GM04503 (cell line): ENCODE data around the gene FASN.

Source experiments
- DNase-seq: peaks from one replicate; pipeline ENCODE4 v3.0.0-alpha.2; 2012; ENCODE audit warnings: low read depth

The FASN gene

DNA sequence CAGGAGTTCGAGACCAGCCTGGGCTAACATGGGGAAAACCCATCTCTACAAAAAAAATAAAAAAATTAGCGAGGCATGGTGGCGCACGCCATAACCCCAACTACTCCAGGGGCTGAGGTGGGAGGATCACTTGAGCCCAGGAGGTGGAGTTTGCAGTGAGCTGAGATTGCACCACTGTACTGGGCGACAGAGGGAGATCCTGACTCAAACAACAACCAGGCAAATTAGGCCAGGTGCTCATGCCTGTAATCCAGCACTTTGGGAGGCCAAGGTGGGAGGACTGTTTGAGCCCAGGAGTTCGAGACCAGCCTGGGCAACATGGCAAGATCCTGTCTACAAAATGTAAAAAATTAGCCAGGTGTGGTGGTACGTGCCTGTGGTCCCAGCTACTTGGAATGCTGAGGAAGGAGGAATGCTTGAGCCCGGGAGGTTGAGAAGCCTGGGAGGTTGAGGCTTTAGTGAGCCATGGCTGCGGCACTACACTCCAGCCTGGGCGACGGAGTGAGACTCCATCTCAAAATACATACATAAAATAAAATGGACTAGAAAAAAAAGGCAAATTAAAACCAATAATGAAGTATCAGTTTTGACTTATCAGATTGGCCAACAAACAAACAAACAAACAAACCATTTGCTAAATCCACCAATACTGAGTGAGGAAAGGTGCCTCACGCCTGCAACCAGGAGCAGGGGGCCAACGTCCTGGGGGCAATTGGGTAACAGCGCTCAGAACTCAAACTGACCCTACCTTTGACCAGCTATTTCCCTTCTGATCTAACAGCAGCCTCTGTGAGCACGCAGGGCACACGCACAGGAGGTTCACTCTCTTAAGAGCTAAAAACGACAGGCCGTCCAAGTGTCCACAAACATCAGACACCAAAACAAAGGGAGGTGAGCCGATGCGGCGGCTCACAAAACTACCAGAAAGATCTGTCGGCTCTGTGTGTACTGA, 19.4 kb upstream of the FASN start:
- DNase-seq: no peak

DNA sequence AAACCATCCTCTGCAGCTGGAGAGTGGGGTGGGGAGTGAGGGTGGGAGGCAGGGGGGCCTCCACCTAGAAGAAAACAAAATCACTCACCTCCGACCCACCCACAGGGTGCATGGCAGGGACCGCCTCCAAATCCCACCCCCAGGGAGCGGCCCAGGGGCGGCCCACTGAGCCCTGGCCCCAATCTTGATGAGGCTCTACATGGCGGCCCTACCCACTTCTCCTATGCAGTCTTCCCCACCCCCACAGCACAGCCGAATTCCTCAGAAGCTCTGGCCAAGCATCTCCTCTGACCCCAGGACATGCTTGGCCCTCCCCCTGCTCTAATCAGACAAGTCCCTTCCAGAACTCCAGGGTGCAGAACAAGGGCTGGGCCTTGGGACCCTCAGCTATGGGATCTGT, 18.2 kb upstream of the FASN start:
- DNase-seq: no peak

DNA sequence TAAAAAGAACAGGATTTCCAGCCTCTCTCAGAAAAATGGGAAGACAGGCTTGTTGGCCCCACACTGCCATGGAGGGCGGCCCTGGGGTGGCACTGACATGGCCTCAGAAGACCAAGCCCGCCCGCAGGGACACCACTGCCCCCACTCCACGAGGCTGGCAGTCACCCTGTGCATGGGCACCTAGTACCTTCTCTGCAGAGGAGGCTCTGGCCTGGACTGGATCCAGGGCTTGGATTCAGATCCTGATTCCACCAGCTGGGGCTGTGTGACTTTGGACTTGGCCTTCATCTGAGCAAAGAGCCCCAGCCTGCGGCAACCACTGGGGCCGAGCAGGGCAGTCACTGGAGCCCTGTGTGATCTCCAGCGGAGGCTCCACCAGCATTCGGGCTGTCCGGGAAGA, 16.8 kb upstream of the FASN start:
- no peak for DNase-seq

DNA sequence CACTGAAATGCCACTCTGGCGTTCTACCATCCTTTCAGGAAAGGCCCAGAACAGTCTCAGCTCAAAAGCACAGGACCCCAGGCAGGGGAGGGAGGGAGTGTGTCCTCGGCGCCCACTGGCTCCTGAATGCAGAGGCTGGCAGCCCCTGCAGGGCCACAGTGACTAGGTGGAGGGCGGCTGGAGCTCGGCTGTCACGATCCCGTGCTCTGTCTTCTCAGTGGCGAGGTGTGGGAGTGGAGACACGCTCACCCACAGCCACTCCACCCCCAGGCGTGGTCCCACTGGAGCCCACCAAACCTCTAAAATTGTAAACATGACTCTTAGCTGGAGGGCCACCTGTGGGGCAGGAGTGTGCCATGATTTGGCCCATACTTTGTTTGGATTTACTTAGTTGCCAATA, 16.4 kb upstream of the FASN start:
- no peak for DNase-seq

DNA sequence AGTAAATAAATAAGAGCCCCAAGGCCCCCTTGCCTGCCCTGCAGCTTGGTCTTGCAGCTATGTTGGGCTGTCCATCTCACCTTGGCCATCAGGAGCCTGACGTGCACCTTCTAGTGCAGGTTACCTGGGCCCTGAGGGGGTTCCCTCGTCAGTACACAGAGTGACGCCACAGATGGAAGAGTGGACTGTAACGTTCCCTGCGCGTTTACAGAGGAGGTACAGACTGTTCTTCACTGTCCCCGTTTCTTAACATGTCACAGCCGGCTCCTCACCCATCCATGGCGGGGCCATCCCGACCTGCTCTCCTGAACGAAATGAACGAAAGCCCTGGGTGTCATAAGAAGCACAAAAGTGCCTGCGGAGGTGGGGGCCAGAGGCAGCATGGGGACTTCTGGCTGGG, 15.9 kb upstream of the FASN start:
- no peak for DNase-seq

DNA sequence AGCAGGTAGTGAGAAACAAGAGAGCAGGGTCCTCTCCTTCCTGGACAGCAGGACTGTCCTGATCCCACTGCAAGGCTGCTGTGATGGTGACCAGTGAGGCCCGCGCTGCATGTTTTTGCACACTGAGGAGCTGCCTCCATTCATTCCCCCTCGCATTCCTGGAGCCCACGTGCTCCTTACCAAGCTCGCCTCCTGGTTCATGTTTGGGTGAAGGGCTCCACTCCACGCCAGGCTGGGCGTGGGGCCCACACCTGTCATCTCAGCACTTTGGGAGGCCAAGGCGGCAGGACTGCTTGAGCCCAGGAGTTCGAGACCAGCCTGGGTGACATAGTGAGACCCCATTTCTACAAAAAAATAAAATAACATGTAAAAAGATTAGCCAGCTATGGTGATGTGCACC, 15.4 kb upstream of the FASN start:
- no peak for DNase-seq

DNA sequence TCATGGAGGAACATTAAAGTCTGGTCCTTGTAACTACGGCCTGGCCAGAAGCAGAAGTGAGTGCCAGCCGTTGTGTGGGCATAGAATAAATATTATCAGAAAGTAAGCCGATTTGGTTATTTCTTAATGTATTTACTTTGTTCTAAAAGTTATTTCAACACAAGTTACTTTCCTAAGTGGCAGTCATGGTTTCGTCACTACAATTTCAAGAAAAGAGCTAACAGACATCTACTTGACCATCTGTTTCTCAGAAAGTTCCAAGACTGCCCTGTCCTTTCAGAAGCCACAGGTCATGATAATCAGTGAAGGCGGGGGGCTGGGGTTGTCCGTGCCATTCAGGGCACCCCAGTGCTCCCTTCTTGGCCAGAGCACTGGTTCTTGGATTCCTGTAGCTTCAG, 14.9 kb upstream of the FASN start:
- no peak for DNase-seq

DNA sequence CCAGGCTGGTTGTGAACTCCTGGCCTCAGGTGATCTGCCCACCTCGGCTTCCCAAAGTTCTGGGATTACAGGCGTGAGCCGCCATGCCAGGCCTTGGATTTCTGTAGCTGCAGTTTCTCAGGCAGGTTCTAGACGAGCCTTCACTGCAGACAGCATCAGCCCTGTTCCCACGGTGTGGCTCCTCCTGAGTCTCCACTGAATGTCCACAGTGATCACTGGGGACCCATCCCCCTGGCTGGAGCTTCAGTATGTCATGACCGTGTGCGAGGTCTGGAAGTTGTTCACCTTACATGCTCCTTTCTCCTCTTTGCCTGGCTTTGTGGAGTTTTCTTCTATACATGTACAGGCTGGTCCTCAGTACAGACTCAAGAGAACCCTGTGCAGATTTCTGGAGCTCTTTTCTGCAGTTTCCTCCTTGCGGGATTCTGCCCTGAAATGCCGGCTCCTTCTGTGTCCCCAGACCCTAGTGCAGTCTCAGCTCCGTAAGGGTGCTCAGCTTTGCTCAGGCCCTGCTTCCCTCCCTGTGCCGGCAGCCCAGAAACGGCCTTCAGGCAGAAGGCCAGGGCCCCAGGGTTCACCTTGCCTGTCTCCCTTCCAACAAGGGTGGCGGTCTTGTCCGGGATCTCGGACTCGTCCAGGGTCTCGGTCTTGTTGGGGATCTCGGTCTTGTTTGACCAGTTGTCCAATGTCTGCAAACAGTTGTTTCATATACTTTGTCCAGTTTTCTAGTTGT, 14.3 kb upstream of the FASN start:
- DNase-seq: no peak

DNA sequence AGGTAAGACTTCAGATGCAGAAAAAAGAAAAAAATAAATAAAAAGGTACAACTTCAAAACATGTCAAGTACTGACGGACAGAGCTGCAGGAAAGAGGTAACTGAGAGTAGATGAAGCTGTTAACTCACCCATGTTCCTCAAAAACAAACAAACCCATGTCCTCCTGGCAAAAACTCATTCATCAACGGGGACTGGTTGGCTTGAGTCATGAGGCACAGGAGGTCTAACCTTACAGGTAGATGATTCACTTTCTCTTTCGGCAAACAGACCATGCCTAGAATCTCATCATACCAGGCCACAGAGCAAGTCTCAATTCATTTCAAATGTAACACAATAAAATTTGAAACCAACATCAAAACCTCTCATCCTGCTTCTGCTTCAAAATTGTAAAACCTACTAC, 12.3 kb upstream of the FASN start:
- DNase-seq: no peak

DNA sequence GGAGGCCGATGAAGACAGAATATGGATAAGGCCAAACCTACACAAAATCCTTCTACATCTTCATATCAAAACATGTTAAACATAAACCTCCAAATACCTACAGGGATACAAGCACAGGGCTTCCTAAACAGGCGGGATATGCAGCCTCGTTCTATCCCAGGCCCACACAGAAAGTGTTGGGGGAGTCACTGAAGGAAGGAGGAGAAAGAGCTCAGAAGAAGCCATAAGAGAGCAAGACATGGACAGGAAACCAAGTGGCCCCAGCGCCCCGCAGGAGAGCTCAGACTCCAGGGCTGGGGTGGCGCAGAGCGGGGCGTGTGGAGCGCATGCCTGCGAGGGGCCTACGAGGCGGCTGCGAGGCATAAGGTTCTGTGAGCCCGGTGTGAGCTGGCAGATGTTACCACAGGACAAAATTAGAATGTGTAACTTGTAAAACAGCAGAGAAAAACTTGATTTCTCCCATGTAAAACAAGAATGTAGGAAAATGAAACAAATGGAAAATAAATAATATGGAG, 11.0 kb upstream of the FASN start:
- no peak for DNase-seq

DNA sequence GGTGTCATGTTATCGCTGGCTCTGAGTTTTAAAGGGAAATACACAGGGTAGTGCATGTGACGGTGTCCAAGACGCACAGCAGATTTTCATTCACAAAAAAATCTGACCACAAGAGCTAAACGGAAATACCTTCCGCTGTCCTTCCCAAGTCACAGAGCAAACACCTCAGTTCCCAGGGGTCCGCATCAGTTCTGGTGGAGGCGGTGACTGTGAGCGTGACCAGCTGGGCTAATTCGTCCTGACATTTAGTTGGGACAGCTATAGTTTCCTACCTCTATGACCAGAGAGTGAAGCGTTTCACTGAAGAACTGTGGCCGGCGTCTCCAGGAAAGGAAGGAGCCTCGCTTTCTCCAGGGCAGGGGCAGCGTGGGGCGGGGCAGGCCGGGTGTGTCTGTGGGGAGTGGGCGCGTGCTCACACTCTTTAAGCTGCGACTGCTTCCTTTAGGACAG, 10.5 kb upstream of the FASN start:
- DNase-seq: no peak

DNA sequence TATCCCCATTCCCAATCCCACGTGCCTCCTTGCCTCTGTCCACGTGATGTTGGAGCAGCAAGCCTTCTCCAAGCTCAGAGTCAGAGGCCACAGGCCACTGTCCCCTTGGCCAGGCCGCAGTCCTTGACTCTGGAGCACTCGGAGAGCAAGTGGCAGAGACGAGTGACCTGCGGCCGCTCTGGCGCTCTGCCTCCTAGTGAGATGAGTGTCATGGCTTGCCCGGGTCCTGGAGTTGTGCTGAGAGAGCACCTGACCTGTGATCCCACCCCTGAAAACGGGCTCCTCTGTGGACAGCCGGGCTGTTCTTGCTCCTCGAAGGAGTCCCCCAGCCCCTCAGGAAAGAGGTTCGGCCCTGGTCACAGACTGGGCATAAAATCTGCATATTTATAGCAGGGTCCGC, 10.0 kb upstream of the FASN start:
- no peak for DNase-seq

DNA sequence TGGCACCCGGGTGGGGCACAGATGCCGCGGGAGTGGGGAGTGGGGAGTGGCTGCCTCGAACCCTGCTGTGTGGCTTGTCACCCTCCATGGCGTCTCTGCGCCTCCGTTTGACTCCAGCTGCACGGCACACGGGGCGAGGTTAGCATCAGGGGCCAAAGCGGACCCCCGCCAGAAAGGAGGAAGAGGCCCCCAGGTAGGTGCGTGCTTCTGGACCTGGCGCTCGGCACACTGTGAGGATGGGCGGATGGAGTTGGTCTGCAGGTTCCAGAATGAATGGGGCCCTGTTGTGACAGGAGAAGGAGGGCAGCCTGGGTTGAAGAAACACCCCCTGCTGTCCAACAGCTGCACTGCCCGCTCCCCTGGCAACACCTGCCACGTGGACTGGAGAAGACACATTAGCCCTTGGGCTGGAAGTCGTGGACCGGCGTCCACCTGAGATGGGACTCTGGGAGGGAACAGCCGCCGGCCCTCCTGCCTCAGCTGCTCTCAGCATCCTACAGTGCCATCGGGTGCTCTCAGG, 9.4 kb upstream of the FASN start:
- no peak for DNase-seq

DNA sequence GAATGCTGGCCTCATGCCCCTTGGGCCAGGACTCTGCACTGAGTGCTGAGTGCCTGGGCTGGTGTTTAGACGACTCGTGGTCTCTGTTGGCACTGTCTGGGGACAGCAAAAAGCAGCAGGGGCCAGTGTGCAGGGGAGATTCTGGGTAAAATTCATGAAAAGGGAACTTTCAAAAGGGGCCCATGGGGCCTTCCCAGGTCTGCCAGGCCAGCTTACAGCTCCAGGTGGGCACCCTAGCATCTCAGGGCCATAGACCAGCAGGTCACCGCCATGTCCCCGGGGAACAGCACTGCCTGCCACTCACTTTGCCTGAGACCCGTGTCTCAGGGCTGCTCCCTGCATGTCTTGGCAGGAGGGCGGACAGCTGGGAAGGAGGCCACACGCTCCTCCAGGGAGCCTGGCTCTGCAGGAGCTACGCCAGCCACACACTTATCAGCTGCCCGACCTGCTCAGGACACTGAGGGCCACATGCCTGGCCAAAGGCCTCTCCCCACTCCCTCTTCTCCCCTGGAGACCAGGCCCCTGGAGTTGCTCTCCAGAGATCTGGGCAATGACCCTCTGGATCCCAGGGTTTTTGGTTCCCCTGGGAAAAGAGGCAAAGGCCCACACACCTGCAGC, 8.8 kb upstream of the FASN start:
- DNase-seq: no peak

DNA sequence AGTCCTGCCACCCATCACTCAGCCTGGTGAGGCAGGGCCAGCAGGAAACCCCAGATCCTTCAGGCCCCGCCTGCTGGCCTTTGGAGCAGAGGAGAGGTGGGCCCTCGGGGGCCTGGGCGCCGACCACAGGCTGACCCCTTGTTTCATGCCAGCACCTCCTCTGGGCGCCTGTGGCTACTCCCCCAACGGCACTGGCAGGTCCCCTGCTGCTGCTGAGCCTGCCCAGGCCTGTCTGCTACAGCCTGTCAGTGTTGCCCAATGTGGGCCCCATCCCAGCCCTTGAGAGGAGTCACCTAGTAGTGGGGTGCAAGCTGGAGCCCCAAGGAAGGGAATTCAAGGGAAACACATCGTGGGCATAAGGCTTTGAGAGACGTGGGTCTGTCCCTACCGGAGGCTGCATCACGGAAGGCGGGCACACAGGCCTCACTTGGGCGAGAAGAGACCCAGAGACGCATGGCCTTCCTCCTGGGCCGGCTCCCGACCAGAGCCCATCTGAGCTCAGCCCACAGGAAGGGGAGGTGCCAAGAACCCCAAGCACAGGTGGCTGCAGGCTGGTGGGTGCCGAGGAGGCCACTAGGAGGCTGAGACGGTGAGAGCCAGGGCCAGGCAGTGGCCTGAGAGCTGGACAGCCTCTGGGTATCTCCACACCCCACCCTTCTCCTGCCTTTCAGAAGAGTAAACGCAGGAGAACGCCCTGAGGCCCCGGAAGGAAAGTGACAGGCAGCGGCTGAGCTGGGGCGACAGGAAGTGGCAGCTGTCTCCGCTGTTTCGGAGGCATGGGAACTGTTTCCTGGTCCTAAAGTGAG, 8.0 kb upstream of the FASN start:
- no peak for DNase-seq

DNA sequence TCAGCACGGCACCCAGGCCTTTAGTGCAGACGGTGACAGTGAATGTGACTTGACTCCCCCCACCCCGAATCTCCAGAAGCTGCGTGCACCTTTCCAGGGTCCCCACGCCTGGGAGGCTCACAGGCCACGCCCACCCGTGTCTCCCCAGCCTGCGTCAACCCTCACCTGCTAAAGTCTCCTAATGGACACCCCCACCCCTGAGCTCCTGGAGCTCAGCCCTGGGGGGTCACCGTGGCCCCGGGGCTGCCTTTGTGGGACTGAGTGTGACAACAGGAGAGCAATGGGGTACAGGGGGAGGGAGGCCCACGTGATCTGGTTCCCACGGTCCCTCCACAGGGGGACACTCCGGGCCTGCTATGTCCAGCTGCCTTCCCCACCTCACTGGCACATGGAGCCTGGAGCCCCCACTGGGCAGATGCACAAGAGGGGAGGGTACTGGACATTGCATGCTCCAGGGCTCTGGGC, 7.4 kb upstream of the FASN start:
- DNase-seq: no peak

DNA sequence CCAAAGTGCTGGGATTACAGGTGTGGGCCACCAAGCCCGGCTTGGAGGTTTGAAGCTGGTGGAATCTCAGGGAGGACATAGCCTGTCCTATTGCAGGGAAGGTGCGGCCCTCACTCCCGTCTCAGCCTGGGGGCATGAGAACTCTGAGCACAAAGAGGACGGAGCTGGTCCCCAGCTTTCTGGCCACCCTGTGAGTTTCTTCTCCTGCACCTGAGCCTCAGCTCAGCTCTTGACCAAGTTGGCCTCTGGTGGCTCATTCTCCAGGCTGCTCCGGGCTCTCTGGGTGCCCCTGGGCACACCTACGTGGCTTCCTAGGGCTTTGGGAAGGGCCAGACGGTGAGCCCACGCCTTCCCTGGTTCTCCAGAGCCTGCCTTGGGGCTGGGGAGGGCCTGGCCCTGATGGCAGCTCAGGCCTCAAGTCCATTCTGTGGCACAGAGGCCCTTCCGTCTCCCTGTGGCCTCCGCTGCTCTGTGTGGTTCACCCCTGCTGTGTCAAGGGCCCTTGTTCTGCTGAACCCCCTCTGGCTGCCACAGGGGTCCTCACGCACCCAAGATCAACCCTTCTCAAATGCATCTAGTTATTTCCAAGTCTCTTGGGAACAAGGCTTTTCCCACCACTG, 6.9 kb upstream of the FASN start:
- no peak for DNase-seq

DNA sequence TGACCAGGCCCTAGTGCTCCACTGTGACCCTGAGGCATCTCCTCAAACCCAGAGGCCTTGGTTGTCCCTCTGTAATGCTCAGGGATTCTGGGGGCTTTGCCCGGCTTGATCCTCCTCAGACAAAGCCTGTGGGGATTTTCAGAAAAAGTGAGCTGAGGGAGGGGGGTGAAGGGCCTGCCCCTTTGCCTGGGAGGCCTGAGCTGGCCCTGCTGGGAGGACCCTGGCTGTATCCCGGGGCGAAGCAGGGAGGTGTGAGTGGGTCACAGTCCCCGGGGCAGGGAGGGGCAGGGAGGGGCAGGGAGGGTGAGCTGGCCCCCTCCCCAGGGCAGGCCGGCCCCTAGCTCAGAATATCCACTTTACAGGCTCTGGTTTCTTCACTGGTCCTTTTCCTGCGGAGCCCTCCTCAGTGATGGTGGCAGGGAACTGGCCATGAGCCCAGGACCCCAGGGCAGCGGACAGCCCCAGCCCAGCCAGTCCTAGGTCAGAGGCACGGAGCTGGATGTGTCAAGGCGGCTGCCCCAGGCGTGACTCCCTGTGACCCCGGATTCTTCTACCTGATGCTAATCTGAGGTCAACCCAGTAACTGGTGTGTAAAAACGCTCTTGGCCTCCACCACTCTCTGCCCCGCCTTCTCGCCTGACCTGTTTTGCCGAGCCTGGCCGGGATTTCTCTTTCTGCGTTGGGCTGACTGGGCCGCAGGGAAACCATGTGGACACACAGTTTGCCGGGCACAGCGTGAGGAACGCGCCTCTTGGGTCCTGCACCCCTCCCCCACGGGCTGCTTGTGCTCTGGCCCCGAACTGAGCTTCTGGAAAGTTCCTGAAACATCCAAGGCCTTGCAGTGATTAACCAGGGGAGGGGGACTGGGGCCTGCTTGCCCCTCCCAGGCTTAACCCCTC, 5.8 kb upstream of the FASN start:
- DNase-seq: no peak

DNA sequence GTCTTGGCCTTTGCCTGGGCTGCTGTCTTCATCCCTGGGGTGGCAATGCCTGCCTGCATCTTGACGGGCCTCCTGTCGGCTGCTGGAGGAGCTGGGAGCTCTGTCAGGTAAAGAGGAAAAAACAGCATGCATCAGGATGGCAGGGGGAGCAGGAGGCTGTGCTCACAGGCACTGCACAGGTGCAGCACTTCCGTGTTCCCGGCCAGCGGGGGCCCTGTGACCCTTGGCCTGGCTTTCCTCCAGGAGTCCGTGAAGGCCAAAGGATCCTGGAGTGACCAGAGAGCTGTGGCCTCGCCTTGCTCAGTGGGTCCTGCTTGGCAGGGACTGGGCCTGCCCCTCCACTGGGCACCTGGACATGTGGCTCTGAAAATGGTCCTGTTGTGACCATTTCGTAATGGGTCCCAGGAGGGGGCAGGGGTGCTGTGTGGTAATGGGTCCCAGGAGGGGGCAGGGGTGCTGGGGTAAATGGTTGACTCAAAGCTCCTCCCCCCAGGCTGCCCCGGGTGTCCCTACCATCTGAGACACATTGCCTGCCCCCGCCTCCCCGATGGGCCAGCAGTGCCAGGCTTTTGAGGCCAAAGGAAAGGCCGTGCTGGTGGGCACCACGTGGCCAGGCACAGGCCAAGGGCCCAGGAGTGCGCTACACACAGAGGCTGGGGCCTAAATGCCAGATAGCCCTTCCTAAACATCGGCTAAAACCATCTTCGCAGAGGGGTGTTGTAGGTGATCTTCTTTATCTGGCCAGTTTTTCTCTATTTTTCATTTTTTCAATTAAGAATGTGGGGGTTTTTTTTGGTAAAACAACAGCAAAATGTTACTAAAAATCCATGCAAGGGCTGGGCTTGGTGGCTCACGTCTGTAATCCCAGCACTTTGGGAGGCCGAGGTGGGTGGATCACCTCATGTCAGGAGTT, 4.0 kb upstream of the FASN start:
- DNase-seq: no peak
